K562 (cell line): Measurements from ENCODE around the gene OR8D2.

Experiments
- ATF2 ChIP-seq: sonication (generic); formaldehyde crosslinking; IDR thresholded peaks from 2 replicates; pipeline ENCODE4 v1.8.1; 2022; ENCODE audit warnings: missing genetic modification reagents
- BRD9 ChIP-seq: fragments of 450-650 bp; IDR thresholded peaks from 2 replicates; pipeline ENCODE4 v1.6.1; 2018; ENCODE audit warnings: low read depth; ENCODE audit not compliant: partially characterized antibody
- CTCF ChIP-seq, 3 experiments: IDR thresholded peaks in 2 of 3; conservative IDR thresholded peaks in 1 of 3; 2 replicates each; pipeline ENCODE4 v1.5.1; 2011 to 2012; ENCODE audit warnings: low read length in 3 of 3, mild to moderate bottlenecking in 3 of 3, control low read depth in 2 of 3, improper control_type of control experiment in 1 of 3, inconsistent platforms in 1 of 3, low read depth in 1 of 3, mixed read lengths in 1 of 3, moderate library complexity in 1 of 3; ENCODE audit not compliant: insufficient read depth in 2 of 3
- E2F1 ChIP-seq: sonication (generic); formaldehyde crosslinking; IDR thresholded peaks from 2 replicates; pipeline ENCODE4 v1.8.1; 2023; ENCODE audit warnings: mild to moderate bottlenecking, missing genetic modification reagents, moderate library complexity
- HDAC2 ChIP-seq: fragments of 450-650 bp; IDR thresholded peaks from 2 replicates; pipeline ENCODE4 v1.6.1; 2016; ENCODE audit warnings: mild to moderate bottlenecking
- IRF2 ChIP-seq: sonication (generic); formaldehyde crosslinking; IDR thresholded peaks from 2 replicates; pipeline ENCODE4 v1.8.1; 2022; ENCODE audit warnings: mild to moderate bottlenecking, missing genetic modification reagents
- TEAD4 ChIP-seq, 2 experiments: sonication (generic) in 1 of 2; formaldehyde crosslinking in 1 of 2; IDR thresholded peaks; 2 replicates each; pipeline versions ENCODE4 v1.6.1 to v1.8.0; 2012 to 2022; ENCODE audit warnings: borderline replicate concordance in 1 of 2, inconsistent platforms in 1 of 2, low read length in 1 of 2, mild to moderate bottlenecking in 1 of 2, missing genetic modification reagents in 1 of 2
- ZNF318 ChIP-seq, 2 experiments: fragments of 450-650 bp; IDR thresholded peaks; 2 replicates each; pipeline ENCODE4 v1.6.1; 2016; ENCODE audit warnings: mild to moderate bottlenecking in 2 of 2, borderline replicate concordance in 1 of 2, low read depth in 1 of 2, moderate library complexity in 1 of 2

GRCh38 chr11:124313849-124314248, 6.1 kb downstream of the OR8D2 start, which contains the start of gene OR8D1:
- TF ChIP-seq BRD9 (no peak), ZNF318 (IDR thresholded peaks at IDR 0.05; ENCODE audit: borderline replicate concordance in 1 of 2, low read depth in 1 of 2) (no peak), E2F1 (CRISPR knock-in tag) (no peak), ATF2 (no peak), TEAD4 (IDR thresholded peaks at IDR 0.05; ENCODE audit: low read length) (no peak), TEAD4 (CRISPR knock-in tag; IDR thresholded peaks at IDR 0.05; ENCODE audit: borderline replicate concordance) (no peak), IRF2 (no peak), CTCF (IDR thresholded peaks at IDR 0.05 in 2 of 3, conservative IDR thresholded peaks at IDR 0.05 in 1 of 3; ENCODE audit: insufficient read depth in 2 of 3, low read depth in 1 of 3, low read length in 3 of 3) (no peak), HDAC2 (no peak)
